Mesenchymal stem cell (in vitro differentiated cells and primary cell): ENCODE results near the gene LIPE.

Experiments
- DNase-seq: peaks from one replicate; pipeline ENCODE4 v3.0.0-alpha.2; 2013
- H2AFZ ChIP-seq: one replicate; pipeline ENCODE4 v1.6.1; 2013; ENCODE audit warnings: low read depth, mild to moderate bottlenecking, control low read depth, inconsistent platforms, low read length, moderate library complexity
- H2AK5ac ChIP-seq: 2 replicates; pipeline ENCODE4 v1.6.1; 2013; ENCODE audit warnings: low read length, moderate library complexity, mild to moderate bottlenecking, inconsistent platforms; ENCODE audit not compliant: severe bottlenecking
- H2BK120ac ChIP-seq: one replicate; pipeline ENCODE4 v1.6.1; 2013; ENCODE audit warnings: low read depth, mild to moderate bottlenecking, inconsistent platforms, low read length, moderate library complexity
- H2BK12ac ChIP-seq, 2 experiments: one replicate each; pipeline ENCODE4 v1.6.1; 2013; ENCODE audit warnings: inconsistent platforms in 2 of 2, low read length in 2 of 2, mild to moderate bottlenecking in 2 of 2, moderate library complexity in 2 of 2, control low read depth in 1 of 2
- H2BK15ac ChIP-seq: one replicate; pipeline ENCODE4 v1.6.1; 2013; ENCODE audit warnings: mild to moderate bottlenecking, low read depth, inconsistent platforms; ENCODE audit not compliant: poor library complexity, severe bottlenecking
- H2BK5ac ChIP-seq: 2 replicates; pipeline ENCODE4 v1.6.1; 2013; ENCODE audit warnings: low read depth, mild to moderate bottlenecking, low read length, control low read depth, inconsistent platforms; ENCODE audit not compliant: poor library complexity, severe bottlenecking
- H3K14ac ChIP-seq, 2 experiments: one replicate each; pipeline ENCODE4 v1.6.1; 2013; ENCODE audit warnings: inconsistent platforms in 2 of 2, low read length in 2 of 2, control low read depth in 1 of 2, mild to moderate bottlenecking in 1 of 2, moderate library complexity in 1 of 2
- H3K18ac ChIP-seq, 2 experiments: one replicate each; pipeline ENCODE4 v1.6.1; 2013; ENCODE audit warnings: inconsistent platforms in 2 of 2, low read length in 2 of 2, control low read depth in 1 of 2, low read depth in 1 of 2, mild to moderate bottlenecking in 1 of 2
- H3K23ac ChIP-seq, 2 experiments: one replicate each; pipeline ENCODE4 v1.6.1; 2013; ENCODE audit warnings: inconsistent platforms in 2 of 2, low read length in 2 of 2, mild to moderate bottlenecking in 2 of 2, moderate library complexity in 2 of 2, control low read depth in 1 of 2
- H3K27ac ChIP-seq: 2 replicates; pipeline ENCODE4 v1.5.1; 2013; ENCODE audit warnings: mild to moderate bottlenecking, moderate library complexity, low read length, control low read depth, inconsistent platforms; ENCODE audit not compliant: poor library complexity, severe bottlenecking
- H3K27me3 ChIP-seq, 2 experiments: 2 replicates each; pipeline versions ENCODE4 v1.6.1 to v1.7.0; 2013; ENCODE audit warnings: low read length in 2 of 2, mild to moderate bottlenecking in 2 of 2, moderate library complexity in 2 of 2, control low read depth in 1 of 2, inconsistent platforms in 1 of 2; ENCODE audit not compliant: control insufficient read depth in 1 of 2, insufficient read depth in 1 of 2
- H3K36me3 ChIP-seq, 2 experiments: 2 replicates each; pipeline versions ENCODE4 v1.6.1 to v1.7.0; 2013; ENCODE audit warnings: low read length in 2 of 2, control low read depth in 1 of 2, inconsistent platforms in 1 of 2, low read depth in 1 of 2, mild to moderate bottlenecking in 1 of 2; ENCODE audit not compliant: insufficient read depth in 2 of 2, control insufficient read depth in 1 of 2
- H3K4ac ChIP-seq, 2 experiments: one replicate each; pipeline ENCODE4 v1.6.1; 2013; ENCODE audit warnings: inconsistent platforms in 2 of 2, low read length in 2 of 2, mild to moderate bottlenecking in 2 of 2, moderate library complexity in 2 of 2, control low read depth in 1 of 2, low read depth in 1 of 2
- H3K4me1 ChIP-seq: 2 replicates; pipeline ENCODE4 v1.6.1; 2013; ENCODE audit warnings: low read depth, low read length, control low read depth; ENCODE audit not compliant: control insufficient read depth, insufficient read depth
- H3K4me2 ChIP-seq: 2 replicates; pipeline ENCODE4 v1.6.1; 2013; ENCODE audit warnings: low read length, mild to moderate bottlenecking, inconsistent platforms; ENCODE audit not compliant: poor library complexity, severe bottlenecking
- H3K4me3 ChIP-seq, 2 experiments: 2 replicates each; pipeline versions ENCODE4 v1.5.1 to v1.7.0; 2013; ENCODE audit warnings: low read length in 2 of 2, mild to moderate bottlenecking in 2 of 2, control low read depth in 1 of 2, low read depth in 1 of 2; ENCODE audit not compliant: insufficient read depth in 1 of 2
- H3K79me1 ChIP-seq: replicated peaks from 2 replicates; pipeline ENCODE4 v1.6.1; 2013; ENCODE audit warnings: mild to moderate bottlenecking, control low read depth, low read length, inconsistent platforms; ENCODE audit not compliant: poor library complexity, severe bottlenecking
- H3K9ac ChIP-seq: 2 replicates; pipeline ENCODE4 v1.7.0; 2013; ENCODE audit warnings: mild to moderate bottlenecking, low read length, moderate library complexity
- H3K9me3 ChIP-seq: 2 replicates; pipeline ENCODE4 v1.7.0; 2013; ENCODE audit warnings: mild to moderate bottlenecking, low read length; ENCODE audit not compliant: control insufficient read depth
- H4K8ac ChIP-seq: one replicate; pipeline ENCODE4 v1.6.1; 2013; ENCODE audit warnings: inconsistent platforms, mild to moderate bottlenecking, low read length, moderate library complexity
- H4K91ac ChIP-seq: one replicate; pipeline ENCODE4 v1.6.1; 2013; ENCODE audit warnings: mild to moderate bottlenecking, low read length, inconsistent platforms
- WGBS: methylation state at CpG from one replicate; pipeline ENCODE4 v1.1.7; 2013; ENCODE audit warnings: mixed read lengths; 5-methylcytosine and 5-hydroxymethylcytosine counted together

Gene LIPE

GRCh38 chr19:42366673-42367072, 60.5 kb downstream of the LIPE start:
- Histone ChIP-seq H3K4me3 (no peak overlapping the region), H3K4me1 (peaks cover 8% of the 10 kb centered on the region), H2BK12ac (no peak overlapping the region), H3K27ac (no peak overlapping the region), H2BK120ac (no peak overlapping the region), H3K9ac (no peak overlapping the region), H2AFZ (no peak overlapping the region), H3K4me2 (no peak overlapping the region), H3K9me3 (peaks cover 7% of the 10 kb centered on the region), H3K79me1 (no peaks in the 10 kb centered on the region), H3K14ac (no peak overlapping the region), H3K18ac (no peak overlapping the region), H4K8ac (no peak overlapping the region), H2BK5ac (no peak overlapping the region), H4K91ac (no peak overlapping the region), H3K27me3 (no peaks in the 10 kb centered on the region), H3K36me3 (peaks cover 36 to 58% of the 10 kb centered on the region in 2 experiments), H3K23ac (no peak overlapping the region), H2BK15ac (no peak overlapping the region), H3K4ac (no peak overlapping the region), H2AK5ac (no peak overlapping the region)
- WGBS = 100% methylated on average over 1 of the region's 1 CpG
- DNase-seq = no peak

DNA sequence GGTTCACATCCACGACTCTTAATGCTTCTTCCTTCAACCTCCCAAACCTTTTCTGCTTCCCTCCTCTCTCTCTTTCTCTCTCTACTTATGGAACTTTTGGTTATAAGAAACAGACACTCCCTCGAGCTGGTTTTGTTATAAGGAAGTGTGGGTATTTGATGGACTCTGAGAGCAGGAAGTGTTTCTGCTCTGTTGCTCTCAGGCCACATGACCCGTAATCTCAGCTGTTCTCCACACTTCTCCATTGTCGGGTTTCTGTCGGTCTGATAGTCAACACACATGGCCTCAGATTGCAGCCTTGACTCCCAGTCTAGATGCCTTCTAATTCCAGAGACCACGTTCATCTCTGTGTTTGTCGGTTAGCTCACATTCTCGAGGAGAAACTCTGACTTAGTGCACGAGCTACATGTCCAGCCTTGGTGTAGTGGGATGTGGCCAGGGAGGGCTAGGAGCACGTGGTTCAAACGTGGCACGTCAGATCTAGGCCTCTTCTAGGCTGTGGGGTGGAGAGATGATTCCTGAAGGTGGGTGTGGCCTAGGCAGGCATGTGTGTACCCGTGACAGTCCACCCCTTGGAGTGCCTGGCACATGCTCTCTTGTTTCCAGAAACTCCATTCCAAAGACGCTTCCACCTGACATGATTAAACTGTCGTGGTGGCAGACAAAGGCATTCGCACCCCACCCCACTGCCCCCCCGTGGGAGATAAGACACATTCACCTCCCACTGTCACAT, 63.4 kb downstream of the LIPE start:
- Histone ChIP-seq H3K23ac (no peak overlapping the region), H3K36me3 (peaks cover 31 to 53% of the 10 kb centered on the region in 2 experiments), H4K91ac (no peak overlapping the region), H3K27ac (no peak overlapping the region), H3K79me1 (no peaks in the 10 kb centered on the region), H3K14ac (no peak overlapping the region), H3K9me3 (peaks cover 7% of the 10 kb centered on the region), H3K4me3 (no peak overlapping the region), H3K27me3 (no peaks in the 10 kb centered on the region), H2AK5ac (no peak overlapping the region), H2BK120ac (no peak overlapping the region), H3K9ac (no peak overlapping the region), H3K4me1 (peaks cover 9% of the 10 kb centered on the region), H2AFZ (no peak overlapping the region), H3K18ac (no peak overlapping the region), H2BK5ac (no peak overlapping the region), H2BK15ac (no peak overlapping the region), H3K4me2 (no peak overlapping the region), H3K4ac (no peak overlapping the region), H4K8ac (no peak overlapping the region), H2BK12ac (no peak overlapping the region)
- 95% methylated on average over 15 of the region's 17 CpGs for WGBS
- DNase-seq = no peak

DNA sequence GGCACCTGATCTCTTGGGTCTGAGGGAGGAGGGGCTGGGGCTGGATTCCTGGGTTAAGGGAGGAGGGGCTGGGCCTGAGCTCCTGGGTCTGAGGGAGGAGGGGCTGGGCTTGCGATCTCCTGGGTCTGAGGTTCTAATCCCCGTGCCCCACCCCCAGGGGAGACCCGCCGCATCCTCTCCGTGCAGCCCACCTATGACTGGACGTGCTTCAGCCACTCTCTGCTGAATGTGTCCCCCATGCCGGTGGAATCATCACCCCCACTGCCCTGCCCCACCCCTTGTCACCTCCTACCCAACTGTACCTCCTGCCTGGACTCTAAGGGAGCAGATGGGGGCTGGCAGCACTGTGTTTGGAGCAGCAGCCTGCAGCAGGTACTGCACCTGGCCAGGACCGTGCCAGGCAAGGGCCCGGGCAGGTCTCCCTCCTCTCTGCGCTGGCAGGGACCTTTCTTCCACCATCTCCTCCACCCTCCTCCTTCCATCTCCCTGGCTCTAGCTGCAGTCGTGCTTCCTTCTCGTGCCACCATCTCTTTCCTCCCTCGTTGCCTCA, 64.2 kb downstream of the LIPE start:
- H2AFZ ChIP-seq = no peak overlapping the region
- H2BK15ac ChIP-seq = no peak overlapping the region
- no peak overlapping the region for H2AK5ac ChIP-seq
- H4K8ac ChIP-seq = no peak overlapping the region
- no peak overlapping the region for H3K4me2 ChIP-seq
- no peak overlapping the region for H2BK12ac ChIP-seq
- DNase-seq = no peak
- H3K4me3 ChIP-seq = no peak overlapping the region
- no peaks in the 10 kb centered on the region for H3K27me3 ChIP-seq
- H2BK120ac ChIP-seq = no peak overlapping the region
- H3K27ac ChIP-seq = no peak overlapping the region
- no peak overlapping the region for H2BK5ac ChIP-seq
- H3K9ac ChIP-seq = no peak overlapping the region
- 96% methylated on average over 12 of the region's 13 CpGs for WGBS
- H3K79me1 ChIP-seq = no peaks in the 10 kb centered on the region
- H3K4ac ChIP-seq = no peak overlapping the region
- H3K14ac ChIP-seq = no peak overlapping the region
- H3K23ac ChIP-seq = no peak overlapping the region
- H3K9me3 ChIP-seq = peaks cover 7% of the 10 kb centered on the region
- H4K91ac ChIP-seq = no peak overlapping the region
- peaks cover 35 to 55% of the 10 kb centered on the region in 2 experiments for H3K36me3 ChIP-seq
- peaks cover 9% of the 10 kb centered on the region for H3K4me1 ChIP-seq
- no peak overlapping the region for H3K18ac ChIP-seq

DNA sequence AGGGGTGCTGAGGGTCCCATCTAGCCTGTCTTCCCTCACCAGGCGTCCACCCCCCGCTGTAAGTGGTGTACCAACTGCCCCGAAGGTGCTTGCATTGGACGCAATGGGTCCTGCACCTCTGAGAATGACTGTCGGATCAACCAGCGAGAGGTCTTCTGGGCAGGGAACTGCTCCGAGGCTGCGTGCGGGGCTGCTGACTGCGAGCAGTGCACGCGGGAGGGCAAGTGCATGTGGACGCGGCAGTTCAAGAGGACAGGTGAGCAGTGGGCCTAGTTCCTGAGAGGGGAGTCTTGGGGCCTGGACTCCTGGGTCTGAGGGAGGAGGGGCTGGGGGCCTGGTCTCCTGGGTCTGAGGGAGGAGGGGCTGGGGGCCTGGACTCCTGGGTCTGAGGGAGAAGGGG, 64.8 kb downstream of the LIPE start:
- no peak overlapping the region for H2BK5ac ChIP-seq
- H4K8ac ChIP-seq = no peak overlapping the region
- no peak overlapping the region for H3K4me2 ChIP-seq
- H4K91ac ChIP-seq = no peak overlapping the region
- no peak overlapping the region for H3K4me3 ChIP-seq
- no peaks in the 10 kb centered on the region for H3K27me3 ChIP-seq
- no peak overlapping the region for H2BK15ac ChIP-seq
- no peak overlapping the region for H2AK5ac ChIP-seq
- no peak overlapping the region for H3K14ac ChIP-seq
- no peak for DNase-seq
- H3K9ac ChIP-seq = no peak overlapping the region
- no peak overlapping the region for H2BK12ac ChIP-seq
- H3K79me1 ChIP-seq = no peaks in the 10 kb centered on the region
- H3K4me1 ChIP-seq = peaks cover 9% of the 10 kb centered on the region
- H3K23ac ChIP-seq = no peak overlapping the region
- H3K4ac ChIP-seq = no peak overlapping the region
- H3K36me3 ChIP-seq = peaks cover 35 to 61% of the 10 kb centered on the region in 2 experiments
- no peak overlapping the region for H3K27ac ChIP-seq
- H2AFZ ChIP-seq = no peak overlapping the region
- H3K9me3 ChIP-seq = peaks cover 7% of the 10 kb centered on the region
- H2BK120ac ChIP-seq = no peak overlapping the region
- no peak overlapping the region for H3K18ac ChIP-seq
- WGBS = 91% methylated on average over 14 of the region's 14 CpGs
